DOHH2 (cell line): Measurements from ENCODE around the gene PPRC1.

ENCODE experiments used
- CTCF ChIP-seq: fragments of 200-600 bp; sonication (generic); IDR thresholded peaks from one replicate; pipeline ENCODE4 v1.5.1; 2014; ENCODE audit warnings: antibody characterized with exemption, mild to moderate bottlenecking, low read depth, low read length; ENCODE audit not compliant: poor library complexity, severe bottlenecking
- EZH2phosphoT487 ChIP-seq: fragments of 200-600 bp; sonication (generic); IDR thresholded peaks from 2 replicates; pipeline ENCODE4 v1.6.1; 2017; ENCODE audit warnings: borderline replicate concordance, mild to moderate bottlenecking, antibody characterized with exemption, low read length, moderate library complexity, mixed read lengths

GRCh38 chr10:102140218-102140617, 7.4 kb downstream of the PPRC1 start:
- TF ChIP-seq CTCF: no peak
- no peak for TF ChIP-seq EZH2phosphoT487
